NB4 (cell line): ENCODE data around the gene DUSP22.

Experiments
- MYC ChIP-seq: IDR thresholded peaks from 2 replicates; pipeline ENCODE4 v1.6.1; 2011; ENCODE audit warnings: low read depth, low read length
- POLR2A ChIP-seq: IDR thresholded peaks from 2 replicates; pipeline ENCODE4 v1.6.1; 2011; ENCODE audit warnings: mild to moderate bottlenecking; ENCODE audit not compliant: insufficient read length; ENCODE audit errors: extremely low read depth
- TF ChIP-seq, protein P1 (sequence below): IDR thresholded peaks from one replicate; pipeline ENCODE4 v1.5.1; 2012; ENCODE audit warnings: low read depth, low read length

DNA sequence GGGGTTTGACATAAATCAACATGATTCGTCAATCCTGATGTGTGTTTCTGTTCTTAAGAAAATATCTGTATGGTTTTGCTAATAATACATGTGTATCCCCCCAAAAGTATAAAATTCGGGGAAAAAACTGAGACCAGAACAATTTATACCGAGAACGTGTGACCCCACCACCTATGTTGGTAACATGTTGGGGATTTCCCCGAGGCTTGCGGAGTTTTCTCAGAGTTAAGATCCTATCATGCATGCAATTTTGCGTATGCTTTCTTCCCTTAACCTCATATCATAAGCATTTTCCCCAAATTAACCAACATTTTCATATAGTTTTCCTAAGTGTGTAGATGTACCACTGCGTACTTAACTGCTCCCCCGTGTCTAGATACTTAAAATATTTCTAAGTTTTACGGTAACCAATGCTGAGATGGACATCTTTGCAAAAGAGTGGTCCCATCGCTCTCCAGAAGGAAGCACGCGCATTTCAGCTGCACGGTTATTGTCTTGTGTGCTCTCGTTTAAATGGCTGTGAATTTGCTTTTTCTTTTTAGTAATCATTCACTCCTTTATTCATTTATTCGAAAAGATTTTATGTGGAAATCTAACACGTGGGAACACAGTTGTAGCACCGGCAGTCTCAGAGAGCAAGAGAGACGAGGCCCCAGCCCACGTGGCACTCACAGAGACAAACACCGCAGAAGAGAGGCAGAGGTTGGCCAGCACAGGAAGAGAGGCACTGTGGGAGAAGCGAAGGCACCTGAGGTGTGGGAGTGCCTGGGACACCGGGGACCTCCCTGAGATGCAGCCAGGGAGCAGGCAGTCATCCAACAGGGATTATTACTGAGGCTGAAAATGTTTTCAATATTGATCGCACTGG lies 86.0 kb downstream of the DUSP22 start:
- TF ChIP-seq, protein P1, sequence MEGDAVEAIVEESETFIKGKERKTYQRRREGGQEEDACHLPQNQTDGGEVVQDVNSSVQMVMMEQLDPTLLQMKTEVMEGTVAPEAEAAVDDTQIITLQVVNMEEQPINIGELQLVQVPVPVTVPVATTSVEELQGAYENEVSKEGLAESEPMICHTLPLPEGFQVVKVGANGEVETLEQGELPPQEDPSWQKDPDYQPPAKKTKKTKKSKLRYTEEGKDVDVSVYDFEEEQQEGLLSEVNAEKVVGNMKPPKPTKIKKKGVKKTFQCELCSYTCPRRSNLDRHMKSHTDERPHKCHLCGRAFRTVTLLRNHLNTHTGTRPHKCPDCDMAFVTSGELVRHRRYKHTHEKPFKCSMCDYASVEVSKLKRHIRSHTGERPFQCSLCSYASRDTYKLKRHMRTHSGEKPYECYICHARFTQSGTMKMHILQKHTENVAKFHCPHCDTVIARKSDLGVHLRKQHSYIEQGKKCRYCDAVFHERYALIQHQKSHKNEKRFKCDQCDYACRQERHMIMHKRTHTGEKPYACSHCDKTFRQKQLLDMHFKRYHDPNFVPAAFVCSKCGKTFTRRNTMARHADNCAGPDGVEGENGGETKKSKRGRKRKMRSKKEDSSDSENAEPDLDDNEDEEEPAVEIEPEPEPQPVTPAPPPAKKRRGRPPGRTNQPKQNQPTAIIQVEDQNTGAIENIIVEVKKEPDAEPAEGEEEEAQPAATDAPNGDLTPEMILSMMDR, result no peak
- TF ChIP-seq POLR2A (no peak), MYC (no peak)
